NCI-H446 treated with DMSO at 0.1 percent for 48 hours (cell line): ENCODE measurements around the gene HOXA9.

Experiments used
- DNase-seq: peaks from one replicate; lab custom pipeline; 2025; lab: John Stamatoyannopoulos, UW

HOXA9 gene

GRCh38 chr7:27142580-27143022 lies 22.7 kb downstream of the HOXA9 start:
- no peak for DNase-seq

DNA sequence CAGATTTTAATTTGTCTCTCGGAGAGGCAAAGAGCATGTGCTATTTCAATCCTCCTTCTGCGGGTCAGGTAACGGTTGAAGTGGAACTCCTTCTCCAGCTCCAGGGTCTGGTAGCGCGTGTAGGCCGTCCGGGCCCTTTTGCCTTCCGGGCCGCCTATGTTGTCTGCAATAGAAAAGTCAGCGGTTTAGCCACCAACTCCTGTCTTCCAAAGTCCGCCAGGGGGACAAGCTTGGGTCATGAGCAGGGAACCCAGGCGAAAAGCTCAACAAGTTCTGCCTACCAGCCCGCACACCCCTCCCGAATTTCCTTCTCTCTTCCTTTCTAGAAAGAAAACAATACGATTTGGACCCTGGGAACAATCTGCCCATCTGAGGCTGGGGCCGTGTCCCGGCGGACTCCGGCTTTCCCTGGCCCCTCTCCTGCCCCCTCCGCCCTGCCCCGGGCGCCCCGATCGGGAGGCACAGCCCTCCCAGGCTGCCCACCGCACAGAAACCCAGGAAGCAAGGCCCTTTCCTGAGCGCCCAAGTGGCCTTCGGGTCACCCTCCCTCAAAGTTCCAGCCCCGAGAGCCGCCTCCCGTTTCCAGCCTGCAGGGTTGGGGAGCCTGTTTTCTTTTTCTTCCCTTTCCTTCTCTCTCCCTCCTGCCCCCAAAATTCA lies 23.3 kb downstream of the HOXA9 start:
- DNase-seq: no peak

DNA sequence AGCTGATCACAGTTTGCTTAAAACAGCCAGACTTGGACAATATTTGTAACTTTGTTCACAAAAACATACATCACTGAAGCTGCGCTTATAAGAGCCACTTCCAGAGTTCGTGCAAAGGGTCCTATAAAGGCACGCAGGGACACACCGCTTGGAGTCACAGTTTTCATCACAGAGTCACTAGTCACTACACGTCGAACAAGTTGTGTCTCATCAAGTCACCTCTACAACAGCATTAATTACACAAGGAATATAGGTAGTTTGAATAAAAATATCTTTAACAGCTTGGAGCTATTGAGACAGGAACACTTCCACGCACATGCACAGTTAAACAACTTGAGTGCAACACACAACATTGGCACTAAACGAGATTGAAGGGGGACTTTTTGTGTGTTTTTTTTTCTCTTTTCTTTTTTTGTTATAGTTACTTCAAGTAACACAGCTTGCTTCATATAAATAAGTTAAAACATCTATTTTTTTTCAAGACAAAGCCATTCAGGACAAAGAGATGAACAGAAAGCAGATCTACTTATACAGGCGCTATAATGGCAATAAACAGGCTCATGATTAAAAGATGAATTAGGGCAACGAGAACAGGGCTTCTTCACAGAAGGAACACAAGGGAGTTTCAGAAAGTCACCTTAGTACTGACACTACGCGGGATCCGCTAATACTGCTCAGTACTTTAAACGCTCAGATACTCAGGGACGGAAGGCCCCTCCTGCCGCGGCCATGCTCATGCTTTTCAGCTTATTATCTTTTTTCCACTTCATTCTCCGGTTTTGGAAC lies 24.0 kb downstream of the HOXA9 start:
- no peak for DNase-seq

DNA sequence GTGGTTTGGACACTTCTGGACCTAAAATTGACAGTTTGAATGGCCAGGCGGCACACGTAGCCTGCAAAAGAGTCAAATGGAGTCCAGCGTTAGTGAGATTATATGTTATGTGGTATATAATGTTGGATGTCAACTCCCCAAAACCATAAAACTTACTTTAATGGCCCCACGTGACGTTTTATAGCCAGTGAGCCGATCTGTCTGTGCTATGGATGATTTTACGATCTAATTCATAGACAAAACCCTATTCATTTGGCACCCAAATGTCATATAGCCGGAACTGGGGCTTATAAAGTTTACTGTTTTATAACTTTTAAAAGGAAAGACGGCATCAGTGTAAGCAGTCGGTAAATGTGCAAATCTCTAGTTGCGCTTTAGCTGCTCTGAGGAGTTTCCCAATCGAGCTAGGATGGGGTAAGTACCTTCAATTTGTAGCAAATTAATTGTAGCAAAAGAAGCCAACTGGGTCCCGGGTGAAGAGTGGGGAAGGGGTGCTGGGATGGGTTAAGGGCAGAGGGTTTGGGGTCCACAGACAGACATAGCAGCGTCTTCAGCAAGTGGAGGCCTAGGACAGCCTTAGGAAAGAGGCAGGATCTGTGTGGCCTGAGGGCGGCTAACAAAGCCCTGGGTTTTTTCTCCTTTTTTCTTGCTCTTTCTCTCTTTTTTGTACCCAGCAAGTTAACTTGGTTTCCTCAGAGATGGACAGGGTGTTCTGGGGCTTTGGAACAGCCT lies 25.0 kb downstream of the HOXA9 start:
- DNase-seq: no peak

GRCh38 chr7:27139334-27140125 lies 25.8 kb downstream of the HOXA9 start:
- DNase-seq: no peak

- no peak for DNase-seq
Observed at GRCh38 chr7:27138985-27139333, 26.4 kb downstream of the HOXA9 start.

- no peak for DNase-seq
Observed at GRCh38 chr7:27138472-27138871, 26.9 kb downstream of the HOXA9 start.

- DNase-seq: no peak
Observed at GRCh38 chr7:27137640-27138315, 27.6 kb downstream of the HOXA9 start.

DNA sequence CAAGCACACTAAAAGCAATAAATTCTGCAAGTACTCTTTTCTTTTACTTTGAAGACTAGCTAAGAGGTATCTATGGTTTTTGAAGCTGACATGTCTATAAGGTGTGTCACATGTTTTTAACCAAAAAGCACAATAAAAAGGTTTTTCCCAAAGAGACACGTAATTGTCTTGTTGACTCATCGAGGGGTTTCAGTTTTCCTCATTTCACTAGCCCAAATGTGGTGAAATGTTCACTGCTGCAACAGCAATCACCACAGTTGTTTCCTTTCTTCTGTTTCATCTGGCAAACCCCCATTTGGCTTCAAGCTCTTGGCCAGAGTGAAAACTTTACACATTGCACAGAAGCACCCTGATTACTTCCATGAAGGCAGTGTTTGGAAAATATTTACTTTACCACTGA lies 30.9 kb downstream of the HOXA9 start:
- DNase-seq: no peak

DNA sequence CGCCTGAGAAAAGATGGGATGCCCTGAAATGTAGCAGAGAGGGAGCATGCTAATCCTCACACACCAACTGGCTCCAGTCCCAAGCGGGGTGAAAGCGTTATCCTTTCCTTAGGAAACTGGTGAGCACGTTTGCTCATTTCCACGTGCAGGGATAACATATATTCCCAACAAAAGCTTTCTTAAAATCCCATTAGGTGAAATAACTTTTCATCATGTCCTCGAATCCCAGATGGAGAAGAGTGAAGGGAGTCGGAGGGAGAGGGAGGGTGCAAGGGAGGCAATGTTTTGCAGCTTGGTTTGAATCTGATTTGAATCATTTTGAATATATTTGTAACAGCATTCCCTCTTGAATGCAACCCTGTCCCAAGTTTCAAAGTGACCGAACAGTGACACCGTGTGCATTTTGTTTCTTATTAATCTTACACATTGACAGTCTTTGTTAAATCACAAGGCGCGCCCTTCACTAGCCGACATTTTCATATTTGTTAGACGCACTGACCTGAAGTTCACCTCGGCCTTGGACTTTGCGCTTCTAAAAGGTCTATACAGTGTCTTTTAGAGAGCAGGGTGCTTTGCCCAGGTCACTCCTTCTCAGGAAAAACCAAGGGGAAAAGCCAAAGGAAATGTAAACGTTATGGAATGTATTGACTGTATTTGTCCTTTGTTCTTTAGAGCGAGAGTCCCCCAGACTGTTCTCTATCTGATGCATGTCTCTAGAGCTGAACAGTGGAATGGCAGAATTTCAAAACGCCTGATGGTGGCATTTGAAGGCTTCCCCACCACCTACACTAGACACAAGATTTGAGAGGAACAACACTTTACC lies 31.7 kb downstream of the HOXA9 start:
- DNase-seq: no peak

- DNase-seq: no peak
Observed at GRCh38 chr7:27132978-27133377, 32.4 kb downstream of the HOXA9 start.

DNA sequence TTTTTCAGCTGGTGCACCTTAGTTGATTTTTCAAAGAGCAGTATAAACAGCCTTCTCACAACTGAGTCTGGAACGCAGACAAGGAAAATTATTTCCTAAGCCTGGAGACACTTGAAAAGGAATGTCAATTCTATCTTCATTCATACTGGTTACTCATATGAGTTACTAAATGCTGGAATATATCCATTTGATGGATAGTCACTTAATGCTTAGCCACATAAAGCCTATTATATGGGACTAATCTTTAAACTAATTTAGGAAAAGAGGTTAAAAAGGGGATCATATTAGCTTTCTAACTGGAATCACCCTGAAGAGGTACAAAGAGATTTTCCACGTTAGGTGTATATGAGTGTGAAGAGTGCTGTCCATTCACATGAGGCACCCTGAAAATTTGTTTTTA lies 33.1 kb downstream of the HOXA9 start:
- no peak for DNase-seq

GRCh38 chr7:27131390-27131819 lies 33.9 kb downstream of the HOXA9 start:
- DNase-seq: no peak

DNA sequence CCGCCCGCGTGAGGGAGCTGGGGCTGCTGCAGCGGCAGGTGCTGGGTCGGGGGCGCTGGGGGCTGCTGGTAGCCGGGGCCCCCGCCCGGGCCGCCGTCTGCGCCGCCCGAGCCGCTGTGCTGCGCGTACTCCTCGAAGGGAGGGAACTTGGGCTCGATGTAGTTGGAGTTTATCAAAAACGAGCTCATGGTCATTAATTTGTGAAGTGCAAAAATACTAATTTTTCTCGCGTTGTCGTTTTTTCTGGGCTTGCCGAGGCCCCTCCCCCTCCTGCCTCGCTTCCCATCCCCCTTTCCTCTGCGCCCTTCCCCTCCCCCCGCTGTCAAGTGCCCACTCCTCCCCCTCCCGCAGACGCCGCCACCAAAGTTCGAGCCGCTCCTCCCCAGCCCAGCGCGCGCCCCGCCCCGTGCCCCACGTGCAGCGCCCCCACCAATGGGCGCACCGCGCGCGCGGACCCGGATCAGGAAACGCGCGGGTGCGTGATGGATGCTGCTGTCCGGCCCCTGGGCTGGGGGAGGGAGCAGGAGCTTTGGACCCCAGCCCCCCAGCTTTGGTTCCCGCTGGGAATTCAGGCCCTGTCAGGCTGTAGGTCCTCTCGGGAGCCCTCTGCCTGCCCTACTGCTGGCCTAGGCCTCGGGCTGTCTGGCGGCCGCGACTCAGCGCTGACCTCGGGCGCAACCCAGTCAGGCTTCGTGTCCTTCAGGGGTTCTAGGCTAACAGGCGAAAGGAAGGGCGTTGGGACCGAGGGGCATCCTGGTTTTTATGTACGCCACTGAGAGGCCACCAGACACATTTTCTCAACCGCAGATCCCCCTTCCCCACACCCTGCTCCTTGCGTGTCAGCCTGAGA lies 34.6 kb downstream of the HOXA9 start, which contains the start of gene HOXA4:
HOXA4 (minus strand) TSS at position 218 of the 850 bp plus-strand sequence; CDS start at position 194, 24 bp downstream.
- DNase-seq: no peak

GRCh38 chr7:27129729-27130539 lies 35.4 kb downstream of the HOXA9 start:
- DNase-seq: no peak

GRCh38 chr7:27128776-27129728 lies 36.3 kb downstream of the HOXA9 start:
- no peak for DNase-seq

DNA sequence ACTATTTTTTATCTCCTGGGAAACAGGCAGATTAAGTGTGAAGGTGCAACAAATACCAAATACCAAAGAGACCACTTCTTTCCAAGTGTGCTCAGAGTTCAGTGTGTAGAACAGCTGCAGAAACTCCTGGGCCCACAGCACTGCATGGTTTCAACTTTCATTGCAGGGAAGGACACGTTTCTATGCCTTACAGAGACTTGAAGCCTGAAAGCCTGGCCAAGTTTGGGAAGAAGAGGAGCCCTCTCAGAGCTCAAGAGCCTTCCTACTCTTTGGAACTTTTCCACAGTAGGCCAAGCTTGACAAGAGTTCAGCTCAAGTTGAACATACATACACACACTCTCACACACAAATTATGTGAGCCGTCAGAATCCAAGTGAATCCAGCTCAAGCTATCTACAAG lies 37.3 kb downstream of the HOXA9 start:
- no peak for DNase-seq
